KOPT-K1 (cell line): ENCODE data around the gene BMPER.

Experiments used
- H3K27ac ChIP-seq: fragments of 200-600 bp; sonication (generic); 2 replicates; pipeline ENCODE4 v1.5.1; 2016; ENCODE audit warnings: antibody characterized with exemption, mild to moderate bottlenecking, low read depth, low read length; ENCODE audit not compliant: poor library complexity, severe bottlenecking
- H3K36me3 ChIP-seq: fragments of 200-600 bp; sonication (generic); 2 replicates; pipeline ENCODE4 v1.5.1; 2017; ENCODE audit warnings: antibody characterized with exemption, mild to moderate bottlenecking, low read length, moderate library complexity; ENCODE audit not compliant: insufficient read depth
- H3K9me3 ChIP-seq: fragments of 200-600 bp; sonication (generic); 2 replicates; pipeline ENCODE4 v1.5.1; 2017; ENCODE audit warnings: antibody characterized with exemption, low read length, mild to moderate bottlenecking; ENCODE audit not compliant: insufficient read depth, poor library complexity, severe bottlenecking

BMPER gene

DNA sequence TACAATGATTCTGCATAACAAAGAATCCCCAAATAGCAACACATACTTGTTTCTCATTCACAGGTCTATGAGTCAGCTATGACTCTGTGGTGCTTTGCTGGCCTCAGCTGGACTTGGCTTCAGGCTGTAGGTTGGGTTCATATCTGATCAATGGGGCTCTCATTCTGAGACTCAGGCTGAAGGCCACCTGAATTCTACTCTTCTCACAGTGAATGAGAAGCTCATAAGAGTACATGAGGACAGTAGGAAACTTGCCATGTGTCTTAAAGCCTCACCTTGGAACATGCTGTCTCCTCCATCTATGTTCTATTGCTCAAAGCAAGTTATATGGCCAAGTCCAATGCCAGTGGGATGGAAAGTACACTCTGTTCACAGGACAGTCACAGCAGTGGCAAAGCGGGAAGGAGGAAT is 292.9 kb downstream of the BMPER start:
- Histone ChIP-seq H3K36me3 (no peaks in the 10 kb centered on the region), H3K9me3 (no peaks in the 10 kb centered on the region), H3K27ac (no peak overlapping the region)
